ENCODE measurements around the gene METTL9. TPM values are rescaled to one million over a fixed set of nuclear protein-coding genes. Genes with fewer than 3 reads are reported as not detected.
"Not testable (repeated sequence)": the region's sequence is repeated elsewhere in the genome, so short reads cannot be mapped to it uniquely, and the experiment has no call there.

Gene METTL9
- total RNA-seq, 1 donor from 2014 or later = 108 TPM

DNA sequence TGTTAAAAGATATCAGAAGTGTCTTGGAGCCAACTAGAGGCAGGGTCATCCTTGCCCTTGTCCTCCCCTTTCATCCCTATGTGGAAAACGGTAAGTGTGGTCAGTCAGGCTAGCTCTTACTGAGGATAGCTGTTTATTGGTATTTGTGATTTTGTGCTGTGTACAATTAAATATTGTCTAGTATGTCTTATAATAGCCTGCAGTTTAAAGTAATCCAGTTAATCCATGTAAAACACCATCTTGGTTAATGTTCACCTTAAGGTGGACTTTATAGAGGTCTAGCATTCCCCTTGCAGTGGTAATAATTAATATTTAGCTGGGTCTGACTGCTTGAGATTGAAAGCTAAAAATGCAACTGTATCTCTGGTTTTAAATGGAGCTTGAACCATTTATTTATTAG is 25.6 kb downstream of the METTL9 start:
- peaks cover 1% of the 10 kb centered on the region for H3K9me3 Mint-ChIP-seq (ENCODE audit: unreplicated experiment)
- no peak for TF ChIP-seq CTCF (IDR thresholded peaks at IDR 0.05; ENCODE audit: partially characterized antibody, unreplicated experiment)
- no peak for DNase-seq
- H3K4me3 Mint-ChIP-seq (ENCODE audit: unreplicated experiment) = no peak overlapping the region
- H3K36me3 Mint-ChIP-seq (ENCODE audit: unreplicated experiment) = peaks cover 7% of the 10 kb centered on the region
- no peaks in the 10 kb centered on the region for H3K27me3 Mint-ChIP-seq (ENCODE audit: unreplicated experiment)
- no peaks in the 10 kb centered on the region for H3K4me1 Mint-ChIP-seq (ENCODE audit: low read depth, unreplicated experiment)
- no peak overlapping the region for H3K27ac Mint-ChIP-seq (ENCODE audit: unreplicated experiment)

- H3K27me3 Mint-ChIP-seq (ENCODE audit: unreplicated experiment) = no peaks in the 10 kb centered on the region
- peaks cover 1% of the 10 kb centered on the region for H3K9me3 Mint-ChIP-seq (ENCODE audit: unreplicated experiment)
- H3K27ac Mint-ChIP-seq (ENCODE audit: unreplicated experiment) = no peak overlapping the region
- H3K4me3 Mint-ChIP-seq (ENCODE audit: unreplicated experiment) = no peak overlapping the region
- peaks cover 7% of the 10 kb centered on the region for H3K36me3 Mint-ChIP-seq (ENCODE audit: unreplicated experiment)
- no peak for TF ChIP-seq CTCF (IDR thresholded peaks at IDR 0.05; ENCODE audit: partially characterized antibody, unreplicated experiment)
- no peak for DNase-seq
- H3K4me1 Mint-ChIP-seq (ENCODE audit: low read depth, unreplicated experiment) = no peaks in the 10 kb centered on the region
Measured at GRCh38 chr16:21626659-21627277, 27.4 kb downstream of the METTL9 start.

- H3K36me3 Mint-ChIP-seq (ENCODE audit: unreplicated experiment) = peaks cover 7% of the 10 kb centered on the region
Measured at GRCh38 chr16:21628121-21628726, 28.8 kb downstream of the METTL9 start.

DNA sequence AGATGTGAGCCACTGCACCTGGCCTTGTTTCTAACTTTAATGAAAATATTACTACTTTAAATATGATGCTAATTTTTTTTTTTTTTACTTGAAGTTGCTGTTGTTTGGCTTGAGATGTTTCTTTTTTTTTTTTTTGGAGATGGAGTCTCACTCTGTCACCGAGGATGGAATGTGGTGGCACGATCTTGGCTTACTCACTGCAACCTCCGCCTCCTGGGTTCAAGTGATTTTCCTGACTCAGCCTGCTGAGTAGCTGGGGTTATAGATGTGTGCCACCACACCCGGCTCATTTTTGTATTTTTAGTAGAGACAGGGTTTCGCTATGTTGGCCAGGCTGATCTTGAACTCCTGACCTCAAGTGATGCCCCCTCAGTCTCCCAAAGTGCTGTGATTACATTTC is 29.4 kb downstream of the METTL9 start:
- DNase-seq = no peak
- no peaks in the 10 kb centered on the region for H3K27me3 Mint-ChIP-seq (ENCODE audit: unreplicated experiment)

More at GRCh38 chr16:21628121-21628726, 28.8 kb downstream of the METTL9 start:
- TF ChIP-seq CTCF (IDR thresholded peaks at IDR 0.05; ENCODE audit: partially characterized antibody, unreplicated experiment) = no peak
- peaks cover 1% of the 10 kb centered on the region for H3K9me3 Mint-ChIP-seq (ENCODE audit: unreplicated experiment)
- no peak for DNase-seq
- no peak overlapping the region for H3K4me3 Mint-ChIP-seq (ENCODE audit: unreplicated experiment)
- no peak overlapping the region for H3K27ac Mint-ChIP-seq (ENCODE audit: unreplicated experiment)
- no peaks in the 10 kb centered on the region for H3K4me1 Mint-ChIP-seq (ENCODE audit: low read depth, unreplicated experiment)
- no peaks in the 10 kb centered on the region for H3K27me3 Mint-ChIP-seq (ENCODE audit: unreplicated experiment)

GRCh38 chr16:21629616-21630539 is 30.5 kb downstream of the METTL9 start:
- not testable (repeated sequence) for H3K27me3 Mint-ChIP-seq (ENCODE audit: unreplicated experiment); H3K9me3 Mint-ChIP-seq (ENCODE audit: unreplicated experiment); H3K36me3 Mint-ChIP-seq (ENCODE audit: unreplicated experiment); H3K4me1 Mint-ChIP-seq (ENCODE audit: low read depth, unreplicated experiment); H3K4me3 Mint-ChIP-seq (ENCODE audit: unreplicated experiment); H3K27ac Mint-ChIP-seq (ENCODE audit: unreplicated experiment); DNase-seq

More for the DNA sequence above, 29.4 kb downstream of the METTL9 start:
- TF ChIP-seq CTCF (IDR thresholded peaks at IDR 0.05; ENCODE audit: partially characterized antibody, unreplicated experiment) = no peak
- Mint-ChIP-seq H3K9me3 (ENCODE audit: unreplicated experiment) (peaks cover 1% of the 10 kb centered on the region), H3K4me1 (ENCODE audit: low read depth, unreplicated experiment) (no peaks in the 10 kb centered on the region), H3K27ac (ENCODE audit: unreplicated experiment) (no peak overlapping the region), H3K36me3 (ENCODE audit: unreplicated experiment) (peaks cover 7% of the 10 kb centered on the region), H3K4me3 (ENCODE audit: unreplicated experiment) (no peak overlapping the region)

DNA sequence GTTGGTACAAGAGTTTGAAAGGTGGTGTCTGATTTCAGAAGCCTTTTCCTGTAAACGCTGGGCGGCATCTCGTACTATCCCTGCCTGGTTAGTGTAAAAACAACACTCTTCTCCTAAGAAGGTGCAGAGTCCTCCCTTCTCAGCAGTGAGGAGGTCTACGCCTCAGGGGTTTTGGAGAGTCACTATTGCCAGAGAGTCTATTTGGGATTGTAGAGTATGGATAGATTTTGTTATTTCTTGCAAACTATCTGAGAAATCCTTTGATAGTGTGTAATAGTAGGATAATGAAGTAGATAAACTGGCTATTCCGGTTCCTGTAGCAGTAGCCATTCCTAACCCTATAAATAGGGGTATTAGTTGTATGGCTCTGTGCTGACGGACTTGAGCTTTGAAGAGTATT is 31.5 kb downstream of the METTL9 start:
- not testable (repeated sequence) for H3K4me3 Mint-ChIP-seq (ENCODE audit: unreplicated experiment); H3K27me3 Mint-ChIP-seq (ENCODE audit: unreplicated experiment); DNase-seq; H3K36me3 Mint-ChIP-seq (ENCODE audit: unreplicated experiment); H3K4me1 Mint-ChIP-seq (ENCODE audit: low read depth, unreplicated experiment); H3K27ac Mint-ChIP-seq (ENCODE audit: unreplicated experiment); H3K9me3 Mint-ChIP-seq (ENCODE audit: unreplicated experiment)

DNA sequence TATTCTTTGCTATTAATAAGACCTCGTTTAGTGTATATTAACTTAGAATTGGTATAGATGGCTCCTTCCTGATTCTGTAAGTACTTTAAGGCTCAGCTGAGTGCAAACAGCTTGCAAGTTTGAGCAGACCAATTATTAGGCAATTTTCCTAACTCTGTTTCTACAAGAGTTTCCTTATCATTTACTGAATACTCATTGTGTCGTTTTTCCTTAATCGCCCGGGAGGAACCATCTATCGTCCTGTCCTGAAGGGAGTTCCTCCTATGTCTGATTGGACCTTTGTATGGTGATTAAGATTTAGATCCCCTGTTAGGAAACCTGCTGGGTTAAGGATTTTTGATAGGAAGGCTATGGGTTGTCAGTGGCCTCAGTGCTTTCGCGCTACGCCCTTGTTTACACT is 32.0 kb downstream of the METTL9 start:
- DNase-seq; H3K9me3 Mint-ChIP-seq (ENCODE audit: unreplicated experiment); H3K4me3 Mint-ChIP-seq (ENCODE audit: unreplicated experiment); H3K36me3 Mint-ChIP-seq (ENCODE audit: unreplicated experiment); H3K4me1 Mint-ChIP-seq (ENCODE audit: low read depth, unreplicated experiment); H3K27ac Mint-ChIP-seq (ENCODE audit: unreplicated experiment); H3K27me3 Mint-ChIP-seq (ENCODE audit: unreplicated experiment): not testable (repeated sequence)
